HG02678 (cell line): ENCODE data around the gene BRF1.

Source experiments
- ATAC-seq: cut with Tn5 transposase; IDR thresholded peaks from one replicate; pipeline ENCODE4 v1.9.1; 2021; ENCODE audit warnings: mild to moderate bottlenecking, moderate library complexity; ENCODE audit not compliant: unreplicated experiment

Gene BRF1

GRCh38 chr14:105213361-105213760, 87.4 kb downstream of the BRF1 start:
- ATAC-seq: no peak

- ATAC-seq: no peak
These were observed 88.1 kb downstream of the BRF1 start for GRCh38 chr14:105212541-105213300.

- ATAC-seq: no peak
These were observed 89.1 kb downstream of the BRF1 start for GRCh38 chr14:105211758-105212089.

DNA sequence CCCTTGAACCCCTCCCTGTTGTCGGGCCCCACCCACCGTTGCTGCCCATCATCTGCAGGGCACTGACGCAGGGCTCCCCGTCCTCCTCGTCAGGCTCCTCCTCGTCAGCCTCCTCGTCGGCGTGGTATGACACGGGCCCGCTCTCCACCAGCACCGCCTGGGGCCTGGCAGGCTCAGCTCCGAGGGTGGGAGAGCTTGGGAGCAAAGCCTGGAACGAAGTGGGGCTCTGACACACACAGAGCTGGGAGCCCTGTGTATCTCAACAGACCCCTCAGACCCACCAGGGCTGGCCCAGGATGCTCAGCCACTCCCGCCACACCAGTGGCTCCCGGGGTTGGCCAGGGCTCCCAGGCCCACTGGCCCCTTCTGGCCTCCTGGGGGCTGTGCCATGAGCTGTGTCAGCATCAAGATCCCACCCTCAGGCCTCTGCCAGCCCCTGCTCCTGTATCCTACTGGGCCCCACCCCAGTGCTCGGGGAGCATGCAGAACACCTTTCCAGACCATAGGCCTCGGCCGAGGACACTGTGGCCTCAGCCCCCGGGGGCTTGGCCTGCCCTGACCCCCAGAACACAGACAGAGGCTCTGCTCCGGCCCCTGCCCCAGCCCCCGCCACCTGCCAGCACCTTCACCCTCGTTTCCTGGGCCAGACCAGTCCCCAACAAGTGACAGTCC, 89.6 kb downstream of the BRF1 start:
- no peak for ATAC-seq

GRCh38 chr14:105210266-105211025, 90.4 kb downstream of the BRF1 start:
- ATAC-seq: no peak

DNA sequence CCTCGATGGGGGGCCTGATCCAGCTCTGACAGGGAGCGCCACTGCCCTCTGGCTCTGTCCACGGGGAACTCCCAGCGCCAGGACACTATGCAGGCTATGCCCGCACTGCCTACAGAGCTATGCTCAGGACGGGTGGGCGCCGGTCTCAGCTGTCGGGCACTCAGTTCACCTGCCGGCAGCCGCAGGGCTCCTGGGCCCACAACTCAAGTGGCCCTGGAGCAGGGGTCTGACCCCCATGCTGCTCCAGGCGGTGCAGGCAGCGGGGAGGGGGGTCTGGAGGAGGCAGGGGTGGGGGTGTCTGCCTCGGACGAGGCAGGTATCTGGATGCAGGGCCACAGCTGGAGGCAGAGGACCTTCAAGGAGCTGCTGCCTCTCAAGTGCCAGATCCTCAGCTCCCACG, 91.2 kb downstream of the BRF1 start:
- no peak for ATAC-seq

DNA sequence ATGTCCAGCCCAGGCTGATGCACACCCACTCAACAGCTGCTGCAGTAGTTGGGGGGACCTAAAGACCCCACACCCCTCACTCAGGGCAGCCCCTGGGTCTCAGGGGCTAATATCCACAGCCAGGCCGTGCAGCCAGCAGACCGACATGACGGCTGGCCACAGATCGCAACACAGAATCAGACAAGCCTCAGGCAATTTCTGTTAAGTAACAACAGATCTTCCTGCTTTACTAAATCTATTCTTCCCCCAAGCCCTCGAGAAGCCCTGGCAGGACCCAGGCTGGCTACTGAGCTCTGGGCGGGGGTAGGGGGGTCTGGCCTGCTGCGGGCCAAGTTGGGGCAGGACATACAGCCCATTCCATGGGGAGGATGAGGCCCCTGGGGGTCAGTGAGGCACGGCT, 91.7 kb downstream of the BRF1 start:
- ATAC-seq: no peak

DNA sequence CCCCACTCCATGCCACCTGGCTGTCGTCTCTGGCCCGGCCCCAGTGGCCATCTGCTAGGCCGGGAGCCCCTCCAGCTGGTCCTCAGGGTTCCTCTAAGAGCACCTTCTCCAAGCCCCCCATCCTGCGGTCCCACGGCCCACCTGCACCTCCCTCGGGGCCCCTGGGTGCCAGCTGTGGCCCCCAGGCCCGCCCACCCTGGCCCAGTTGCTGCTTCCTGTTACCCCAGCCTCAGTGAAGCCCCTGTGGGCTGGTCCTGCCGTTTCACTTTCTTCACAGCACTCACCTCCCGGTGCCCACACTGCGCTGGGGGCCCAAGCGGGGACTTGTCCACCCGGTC, 92.1 kb downstream of the BRF1 start:
- ATAC-seq: no peak

- no peak for ATAC-seq
These were observed 92.6 kb downstream of the BRF1 start for GRCh38 chr14:105207996-105208737.

DNA sequence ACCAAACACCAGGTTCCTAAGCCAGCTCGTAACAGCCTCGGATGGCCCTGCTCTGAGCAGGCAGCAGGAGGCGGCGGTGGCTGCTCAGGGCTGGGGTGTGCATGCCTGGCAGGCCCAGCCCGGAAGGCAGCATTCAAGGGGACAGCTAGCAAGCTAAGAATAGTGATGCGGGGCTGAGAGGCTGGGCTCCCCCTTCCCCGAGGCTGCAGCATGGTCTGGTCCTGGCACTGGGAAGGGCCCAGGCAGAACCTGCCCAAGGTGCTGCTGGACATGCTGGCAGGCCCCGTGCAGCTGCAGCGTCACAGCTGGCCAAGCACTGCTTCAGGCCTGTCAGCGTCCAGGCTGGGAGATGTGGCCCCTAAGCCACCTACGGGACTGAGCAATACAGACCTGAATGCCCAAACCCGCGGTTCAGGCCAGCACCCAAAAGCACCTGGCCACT, 93.3 kb downstream of the BRF1 start:
- ATAC-seq: no peak

- no peak for ATAC-seq
These were observed 93.9 kb downstream of the BRF1 start for GRCh38 chr14:105206873-105207272.

- ATAC-seq: no peak
These were observed 95.1 kb downstream of the BRF1 start for GRCh38 chr14:105205673-105206208.

- no peak for ATAC-seq
These were observed 95.7 kb downstream of the BRF1 start for GRCh38 chr14:105204931-105205672.

DNA sequence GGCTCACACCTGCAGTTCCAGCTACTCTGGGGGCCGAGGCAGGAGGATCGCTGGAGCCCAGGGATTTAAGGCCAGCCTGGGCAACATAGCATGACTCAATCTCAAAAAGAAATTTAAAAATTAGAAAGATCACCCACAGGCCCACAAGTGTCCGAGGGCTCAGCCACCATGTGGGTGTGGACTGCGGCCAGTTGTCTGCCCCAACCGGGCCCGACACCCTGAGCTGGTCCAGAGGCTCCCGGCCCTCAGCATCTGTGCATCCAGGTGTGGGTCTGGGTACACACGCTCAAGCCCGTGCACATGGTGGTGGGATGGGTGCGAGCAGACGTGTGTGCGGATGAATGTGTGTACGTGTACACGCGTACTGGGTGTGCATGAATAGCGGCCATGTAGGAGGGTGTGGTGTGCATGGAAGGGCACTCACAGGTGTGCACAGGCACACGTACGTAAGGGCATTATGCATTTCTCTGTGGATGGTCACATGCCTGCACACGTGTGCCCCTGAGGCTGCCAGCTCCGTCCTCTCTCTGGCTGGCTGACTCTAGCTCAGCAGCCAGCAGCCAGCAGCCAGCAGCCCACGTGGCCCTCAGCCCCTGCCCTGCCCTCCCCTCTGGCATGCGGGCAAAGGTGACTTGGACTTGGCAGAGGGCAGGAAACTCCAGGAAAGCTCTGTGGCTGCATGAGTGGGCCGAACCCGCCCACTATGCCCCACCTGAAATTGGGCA, 96.4 kb downstream of the BRF1 start:
- no peak for ATAC-seq

DNA sequence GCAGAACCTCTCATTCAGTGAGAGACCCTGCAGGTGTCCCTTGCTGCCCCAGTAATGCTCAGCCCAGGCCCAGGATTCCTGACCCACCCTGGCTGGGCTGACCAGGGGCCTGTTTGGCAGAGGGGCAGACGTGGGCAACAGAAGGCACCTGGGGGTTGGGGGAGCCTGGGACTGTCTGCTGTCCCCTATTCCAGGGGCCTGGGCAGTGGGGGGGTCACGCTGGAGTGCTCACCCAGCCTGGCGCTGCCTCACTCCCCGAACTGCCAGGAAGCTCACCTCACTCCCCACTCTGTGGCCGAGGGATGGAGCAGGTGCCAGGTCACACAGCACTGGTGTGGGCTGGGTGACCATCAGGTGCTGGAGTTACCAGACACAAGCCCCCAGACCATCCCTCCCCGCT, 97.1 kb downstream of the BRF1 start:
- ATAC-seq: no peak

- no peak for ATAC-seq
These were observed 97.7 kb downstream of the BRF1 start for GRCh38 chr14:105203057-105203531.

GRCh38 chr14:105201925-105202513, 98.8 kb downstream of the BRF1 start:
- no peak for ATAC-seq

DNA sequence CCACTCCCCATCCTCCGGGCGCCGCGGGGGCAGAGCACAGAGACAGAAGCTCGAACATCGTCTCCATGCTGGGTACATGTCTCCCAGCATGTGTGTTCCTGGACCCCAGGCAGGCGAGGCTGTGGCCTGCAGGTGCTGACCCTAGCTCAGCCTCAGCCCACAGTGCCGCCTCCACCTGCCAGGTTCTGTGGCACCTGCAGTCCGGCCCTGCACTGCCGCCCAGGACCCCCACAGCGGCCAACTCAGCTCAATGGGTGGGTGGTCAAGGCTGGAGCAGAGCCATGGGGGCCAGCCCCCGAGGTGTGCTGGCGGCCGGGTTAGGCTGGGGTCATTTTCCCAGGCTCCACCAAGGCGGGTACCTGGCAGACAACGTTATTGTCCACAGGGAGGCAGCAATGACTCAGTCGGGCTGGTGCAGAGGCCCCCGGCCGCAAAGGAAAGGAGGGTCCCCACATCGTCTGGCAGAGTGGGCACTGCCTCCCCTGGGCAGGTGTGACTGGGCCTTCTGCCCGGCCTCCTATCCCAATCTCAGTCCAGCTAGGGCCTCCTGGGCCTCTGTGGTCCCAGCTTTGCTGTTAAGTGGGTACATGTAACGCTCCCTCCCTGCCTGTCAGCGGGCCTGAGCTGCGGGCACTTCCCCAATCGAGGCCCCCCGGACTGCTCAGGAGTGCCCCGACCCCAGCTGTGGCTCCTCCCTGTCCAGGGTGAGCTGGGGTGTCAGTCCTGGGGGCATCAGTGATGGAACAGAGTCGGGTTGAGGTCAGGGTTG, 99.5 kb downstream of the BRF1 start:
- ATAC-seq: no peak
